Measurements from ENCODE around the gene CHCHD6.

CHCHD6 gene

GRCh38 chr3:126946405-126946804 is 242.4 kb downstream of the CHCHD6 start:
- no peak for TF ChIP-seq GATA1 (IDR thresholded peaks at IDR 0.05; ENCODE audit: low read depth, low read length)
- TF ChIP-seq POLR2A (IDR thresholded peaks at IDR 0.05; ENCODE audit: low read length): no peak
- DNase-seq: no peak

GRCh38 chr3:126947429-126947828 is 243.4 kb downstream of the CHCHD6 start:
- TF ChIP-seq GATA1 (IDR thresholded peaks at IDR 0.05; ENCODE audit: low read depth, low read length) (no peak), POLR2A (IDR thresholded peaks at IDR 0.05; ENCODE audit: low read length) (no peak)
- DNase-seq: no peak

DNA sequence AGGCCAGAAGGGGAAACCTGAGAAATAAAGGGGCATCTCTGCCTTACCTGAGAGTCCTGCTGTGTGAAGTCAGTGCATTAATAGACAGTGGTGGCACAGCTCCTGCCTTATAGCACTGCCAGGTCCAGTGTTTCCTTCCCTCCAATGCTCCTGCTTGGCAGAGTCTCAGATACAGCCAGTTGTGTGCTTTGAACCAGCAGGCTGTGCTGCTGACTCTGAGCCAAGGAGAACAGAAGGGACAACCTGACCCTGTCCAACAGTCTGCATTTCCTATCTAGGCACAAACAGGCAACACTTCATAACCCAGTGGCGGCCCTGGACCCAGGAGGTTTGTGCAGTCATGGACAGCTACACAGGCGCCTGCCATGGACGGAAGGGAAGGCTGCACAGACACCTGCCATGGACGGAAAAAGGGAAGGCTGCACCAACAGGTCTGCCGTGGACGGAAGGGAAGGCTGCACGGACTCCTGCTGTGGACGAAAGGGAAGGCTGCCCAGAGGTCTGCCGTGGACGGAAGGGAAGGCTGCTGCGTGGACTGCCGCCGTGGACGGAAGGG is 245.0 kb downstream of the CHCHD6 start:
- TF ChIP-seq GATA1 (IDR thresholded peaks at IDR 0.05; ENCODE audit: low read depth, low read length) (no peak), POLR2A (IDR thresholded peaks at IDR 0.05; ENCODE audit: low read length) (no peak)
- DNase-seq: no peak

- no peak for TF ChIP-seq GATA1 (IDR thresholded peaks at IDR 0.05; ENCODE audit: low read depth, low read length)
- TF ChIP-seq POLR2A (IDR thresholded peaks at IDR 0.05; ENCODE audit: low read length): no peak
- no peak for DNase-seq
Measured at GRCh38 chr3:126951561-126951960, 247.5 kb downstream of the CHCHD6 start.

GRCh38 chr3:126952261-126952982 is 248.4 kb downstream of the CHCHD6 start:
- no peak for DNase-seq
- no peak for TF ChIP-seq POLR2A (IDR thresholded peaks at IDR 0.05; ENCODE audit: low read length)
- no peak for TF ChIP-seq GATA1 (IDR thresholded peaks at IDR 0.05; ENCODE audit: low read depth, low read length)

- TF ChIP-seq GATA1 (IDR thresholded peaks at IDR 0.05; ENCODE audit: low read depth, low read length): no peak
- no peak for TF ChIP-seq POLR2A (IDR thresholded peaks at IDR 0.05; ENCODE audit: low read length)
- no peak for DNase-seq
Measured at GRCh38 chr3:126952983-126953660, 249.1 kb downstream of the CHCHD6 start.

DNA sequence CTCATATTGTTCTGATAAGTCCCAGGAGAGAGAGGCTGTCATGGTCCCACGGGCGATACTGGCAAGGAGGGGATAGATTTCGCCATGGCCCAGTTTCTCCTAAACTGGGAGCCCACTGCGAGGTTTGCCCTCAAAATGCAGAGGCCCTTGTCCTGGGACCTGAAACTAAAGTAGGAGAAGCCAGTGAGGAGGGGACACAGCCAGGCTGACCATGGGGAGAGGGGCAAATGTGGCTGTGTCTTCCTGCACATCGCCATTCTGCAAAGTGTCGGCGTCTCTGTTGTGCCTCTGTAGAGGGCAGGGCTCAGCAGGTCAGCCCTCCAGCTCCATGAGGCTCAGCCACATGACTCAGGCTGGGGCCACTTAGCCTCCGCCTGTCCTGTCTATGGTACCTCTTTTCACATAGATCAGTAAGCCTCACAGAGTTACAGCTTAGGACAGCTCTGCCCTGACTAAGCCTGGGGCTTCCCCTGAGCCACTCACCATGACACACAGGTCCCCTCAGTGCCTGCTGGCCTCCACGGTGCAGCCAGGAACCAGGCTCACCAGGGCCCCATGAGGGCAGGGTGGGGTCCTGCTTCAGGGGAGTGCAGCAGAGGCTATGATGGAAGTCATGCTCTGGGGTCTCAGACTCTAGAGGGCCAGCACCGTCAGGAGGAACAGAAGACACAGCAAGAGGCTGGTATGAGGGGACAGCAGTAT is 250.3 kb downstream of the CHCHD6 start:
- TF ChIP-seq POLR2A (IDR thresholded peaks at IDR 0.05; ENCODE audit: low read length) (no peak), GATA1 (IDR thresholded peaks at IDR 0.05; ENCODE audit: low read depth, low read length) (no peak)

DNA sequence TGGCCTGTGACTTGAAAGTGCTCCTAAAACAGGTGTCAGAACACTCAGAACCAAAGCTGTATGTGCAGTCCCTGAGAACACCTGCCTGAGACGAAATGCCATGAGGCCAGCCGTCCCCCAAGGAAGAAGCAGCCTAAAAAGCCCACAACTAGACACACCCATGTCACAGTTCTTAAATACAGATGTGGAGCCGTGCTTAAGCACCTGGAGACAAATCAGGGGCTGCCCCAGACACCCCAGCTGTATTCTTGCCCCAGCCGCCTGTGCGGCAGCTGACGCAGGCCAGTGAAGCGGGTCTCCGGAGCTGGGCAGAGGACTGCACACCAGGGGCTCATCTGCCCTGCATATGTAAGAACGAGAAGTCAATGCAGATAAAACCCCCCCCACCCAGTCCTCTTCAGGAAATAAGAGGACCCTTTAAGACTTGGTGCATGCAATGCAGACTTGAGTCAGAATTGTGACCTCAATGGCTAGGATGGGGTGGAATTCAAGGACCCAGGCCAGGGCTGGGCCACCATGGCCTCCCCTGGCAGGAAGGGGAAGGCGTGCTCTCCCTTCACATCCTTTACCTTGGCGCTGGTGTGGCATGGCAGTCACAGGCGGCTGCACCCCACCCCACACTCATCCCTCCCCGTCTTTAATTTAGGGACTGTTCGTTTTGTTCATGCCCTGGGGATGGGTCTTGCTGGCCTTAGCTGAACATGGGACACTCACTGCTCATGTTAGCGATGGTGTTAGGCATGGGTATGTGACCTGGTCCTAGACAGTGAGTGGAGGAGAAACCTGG is 251.2 kb downstream of the CHCHD6 start:
- DNase-seq: no peak
- TF ChIP-seq POLR2A (IDR thresholded peaks at IDR 0.05; ENCODE audit: low read length) (no peak), GATA1 (IDR thresholded peaks at IDR 0.05; ENCODE audit: low read depth, low read length) (no peak)

More for the DNA sequence above, 250.3 kb downstream of the CHCHD6 start:
- no peak for DNase-seq

DNA sequence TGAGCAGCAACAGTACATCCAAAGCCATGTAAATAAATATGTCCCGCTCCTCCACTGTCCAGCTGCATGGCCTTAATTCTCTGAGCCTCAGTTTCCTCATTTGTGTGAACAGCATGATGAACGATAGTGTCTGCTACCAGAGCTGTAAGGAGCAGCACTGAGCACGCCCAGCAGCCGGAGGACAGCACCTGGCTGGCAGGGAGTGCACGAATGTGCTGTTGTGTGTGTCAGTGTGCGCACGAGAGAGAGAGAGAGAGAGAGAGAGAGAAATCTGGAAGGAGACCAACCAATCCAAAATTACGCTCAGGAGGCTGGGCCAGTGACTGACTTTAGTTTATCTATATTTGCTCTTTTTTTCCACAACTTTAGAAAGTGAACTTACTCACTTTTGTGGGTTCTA is 252.3 kb downstream of the CHCHD6 start:
- no peak for DNase-seq
- no peak for TF ChIP-seq POLR2A (IDR thresholded peaks at IDR 0.05; ENCODE audit: low read length)
- no peak for TF ChIP-seq GATA1 (IDR thresholded peaks at IDR 0.05; ENCODE audit: low read depth, low read length)

GRCh38 chr3:126956866-126957650 is 253.0 kb downstream of the CHCHD6 start:
- DNase-seq: no peak
- TF ChIP-seq POLR2A (IDR thresholded peaks at IDR 0.05; ENCODE audit: low read length): no peak
- no peak for TF ChIP-seq GATA1 (IDR thresholded peaks at IDR 0.05; ENCODE audit: low read depth, low read length)

DNA sequence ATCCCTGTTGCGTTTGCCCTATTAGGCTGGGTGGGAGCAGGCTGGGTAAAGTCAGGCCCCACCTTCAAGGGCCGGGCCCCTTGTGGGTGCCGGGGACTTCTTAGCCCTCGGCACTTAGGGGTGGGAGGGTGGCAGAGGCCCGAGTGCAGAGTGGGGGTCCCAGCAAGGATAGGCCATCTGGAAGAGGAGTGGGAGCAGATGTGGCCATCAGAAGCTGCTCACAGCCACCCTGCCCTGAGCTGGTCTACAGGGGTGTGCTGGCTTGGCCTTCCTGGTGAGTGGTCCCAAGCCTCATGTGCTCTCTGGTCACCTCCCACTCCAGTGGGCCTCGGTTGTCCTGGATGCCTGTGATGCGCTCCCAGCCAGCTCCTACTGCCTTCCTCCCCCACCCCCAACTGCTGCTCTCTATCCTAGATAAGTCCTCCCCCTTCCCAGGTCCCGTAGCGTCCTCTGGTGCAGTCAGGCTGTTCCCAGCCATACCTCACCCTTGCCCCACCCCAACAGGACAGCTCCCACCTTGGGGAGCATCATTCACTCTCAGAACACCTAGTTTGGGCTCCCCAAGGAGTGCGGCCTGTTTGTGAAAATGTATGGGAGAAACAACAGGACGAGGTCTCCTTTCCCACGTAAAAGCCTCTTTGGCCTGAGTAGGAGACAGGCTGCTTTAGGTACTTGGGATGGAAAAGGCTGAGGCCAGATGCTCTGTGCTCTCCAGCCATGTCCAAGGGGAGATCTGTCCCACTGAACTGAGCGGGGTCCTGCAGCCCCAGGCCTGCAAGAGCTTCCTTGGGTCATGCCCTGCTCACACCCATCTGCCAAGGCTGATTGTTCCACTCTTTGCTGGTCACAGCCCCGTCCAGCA is 254.0 kb downstream of the CHCHD6 start:
- TF ChIP-seq POLR2A (IDR thresholded peaks at IDR 0.05; ENCODE audit: low read length) (no peak), GATA1 (IDR thresholded peaks at IDR 0.05; ENCODE audit: low read depth, low read length) (no peak)
- no peak for DNase-seq

GRCh38 chr3:126958638-126959085 is 254.6 kb downstream of the CHCHD6 start:
- no peak for TF ChIP-seq POLR2A (IDR thresholded peaks at IDR 0.05; ENCODE audit: low read length)
- TF ChIP-seq GATA1 (IDR thresholded peaks at IDR 0.05; ENCODE audit: low read depth, low read length): no peak
- no peak for DNase-seq

Data from erythroblast (primary cell).